ENCODE data around the gene S100A4.
A peak's percentile ranks its signal among the peaks of the same experiment; 100 is the strongest.
"Not testable (repeated sequence)": the region's sequence is repeated elsewhere in the genome, so short reads cannot be mapped to it uniquely, and the experiment has no call there.

Gene S100A4

DNA sequence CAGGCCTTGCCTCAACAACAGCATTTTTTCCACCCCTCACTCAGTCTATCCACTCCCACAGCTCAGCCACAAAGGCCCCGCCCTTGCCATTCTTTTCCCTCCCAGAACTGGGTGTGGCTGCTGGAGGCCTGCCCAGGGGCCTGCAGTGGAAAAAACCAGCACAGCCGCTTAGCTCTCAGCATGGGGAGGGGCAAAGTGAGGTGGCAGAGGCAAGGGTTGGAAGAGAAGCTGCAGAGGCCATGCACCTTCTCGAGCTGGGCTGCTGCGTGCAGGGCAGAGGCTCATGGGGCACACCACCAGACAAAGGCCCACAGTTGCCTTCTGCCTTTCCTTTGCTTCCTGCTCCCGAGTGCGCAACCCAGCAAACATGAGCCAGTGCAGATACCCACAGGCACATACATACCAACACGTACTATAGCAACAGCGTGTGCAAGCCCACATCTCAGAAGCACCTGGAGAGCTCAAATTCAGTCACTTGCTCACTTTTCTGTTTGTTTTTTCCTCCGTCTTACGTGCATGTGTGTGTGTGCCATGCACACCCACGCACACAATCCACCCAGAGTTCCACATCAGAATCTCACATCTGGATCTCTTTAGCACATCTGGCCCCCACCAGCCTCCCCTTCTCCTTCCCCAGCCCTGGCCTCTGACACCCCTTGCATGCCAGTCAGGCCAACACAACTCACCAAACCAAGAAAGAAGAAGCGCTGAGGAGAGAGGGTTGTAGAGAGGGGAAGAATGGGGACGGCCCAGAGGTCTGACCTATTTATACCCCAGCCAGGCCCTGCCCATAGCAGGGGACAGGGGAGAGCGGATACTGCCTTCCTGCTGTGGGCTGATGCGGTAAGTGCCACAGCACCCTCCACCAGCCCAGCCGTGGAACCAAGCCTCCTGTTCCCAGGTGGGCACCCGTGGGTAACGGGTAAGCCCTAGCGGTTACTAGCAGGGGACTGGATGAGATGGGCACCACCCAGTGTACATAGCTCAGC is at the start of gene S100A4:
TSS of gene S100A4 (minus strand) at position 740 of the 989 bp plus-strand sequence. CDS start 1,012 bp downstream, outside the sequence.
- Histone ChIP-seq H3K27ac (ENCODE audit: low read depth, low read length) (peak within 1 kb of the TSS; percentile 84), H3K4me1 (ENCODE audit: control insufficient read depth in 5 of 5, insufficient read depth in 5 of 5, low read length in 5 of 5) (peaks cover 34 to 98% (median 95%) of the 10 kb centered on the region in 5 donors), H3K36me3 (ENCODE audit: control insufficient read depth in 5 of 5, insufficient read depth in 5 of 5, low read length in 5 of 5) (peaks cover 0 to 17% (median 3%) of the 10 kb centered on the region in 5 donors), H3K27me3 (ENCODE audit: control insufficient read depth in 5 of 5, insufficient read depth in 4 of 5, low read length in 5 of 5) (peaks cover 0 to 4% (median 0%) of the 10 kb centered on the region in 5 donors), H3K9me3 (ENCODE audit: control insufficient read depth in 5 of 5, low read length in 5 of 5) (no peaks in the 10 kb centered on the region), H3K4me3 (ENCODE audit: low read depth in 1 of 5, low read length in 5 of 5) (peak within 1 kb of the TSS; percentile 60 to 88 (median 84)), H3K9ac (ENCODE audit: low read length in 5 of 5) (peak within 1 kb of the TSS; percentile 47 to 82 (median 74))

DNA sequence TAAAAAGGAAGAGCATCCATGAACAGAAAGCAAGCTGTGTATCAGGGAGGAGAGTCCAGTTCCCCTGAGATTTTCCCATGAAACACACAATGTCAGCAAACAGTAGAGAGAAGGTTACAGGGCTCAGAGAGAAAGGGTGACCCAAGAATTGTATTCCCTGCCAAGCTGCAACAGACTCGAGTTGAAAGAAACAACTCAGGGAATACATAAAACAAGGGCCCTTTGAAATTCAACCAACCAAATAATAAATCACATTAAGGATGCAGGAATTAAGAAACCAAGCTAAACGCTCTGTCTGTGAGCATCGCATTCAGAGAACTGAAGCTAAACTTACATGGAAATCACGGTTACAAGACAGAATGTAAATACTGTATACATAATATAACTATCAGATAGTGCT is 47.1 kb upstream of the S100A4 start:
- peak overlapping the region in 1 of 5 donors; percentile 25 for H3K9ac ChIP-seq (ENCODE audit: low read length in 5 of 5)

DNA sequence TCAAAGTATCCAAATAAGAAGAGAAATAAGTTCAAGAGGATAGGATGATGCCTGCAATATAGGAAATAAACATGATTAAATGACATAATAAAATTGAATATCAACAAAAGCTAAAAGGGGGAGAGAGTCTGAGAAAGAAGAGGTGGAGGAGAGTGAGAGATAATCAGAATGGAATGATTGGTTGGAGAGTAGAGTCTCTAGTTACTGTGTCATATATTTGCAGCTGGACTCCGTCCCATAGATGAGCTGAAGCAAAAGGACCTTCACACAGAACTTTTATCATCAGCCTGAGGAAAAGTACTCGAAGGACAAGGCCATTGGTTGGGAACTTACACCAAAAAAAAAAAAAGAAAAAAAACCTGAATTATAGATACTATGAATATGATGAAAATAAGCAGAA is 42.9 kb upstream of the S100A4 start:
- Histone ChIP-seq H3K4me1 (ENCODE audit: control insufficient read depth in 5 of 5, insufficient read depth in 5 of 5, low read length in 5 of 5) (peaks cover 0 to 7% (median 2%) of the 10 kb centered on the region in 5 donors), H3K9me3 (ENCODE audit: control insufficient read depth in 5 of 5, low read length in 5 of 5) (no peaks in the 10 kb centered on the region), H3K27me3 (ENCODE audit: control insufficient read depth in 5 of 5, insufficient read depth in 4 of 5, low read length in 5 of 5) (no peaks in the 10 kb centered on the region), H3K27ac (ENCODE audit: low read depth, low read length) (no peak overlapping the region), H3K36me3 (ENCODE audit: control insufficient read depth in 5 of 5, insufficient read depth in 5 of 5, low read length in 5 of 5) (no peaks in the 10 kb centered on the region), H3K9ac (ENCODE audit: low read length in 5 of 5) (no peak overlapping the region), H3K4me3 (ENCODE audit: low read depth in 1 of 5, low read length in 5 of 5) (no peak overlapping the region)

More for the DNA sequence above, 47.1 kb upstream of the S100A4 start:
- no peak overlapping the region for H3K4me3 ChIP-seq (ENCODE audit: low read depth in 1 of 5, low read length in 5 of 5)
- H3K27ac ChIP-seq (ENCODE audit: low read depth, low read length): no peak overlapping the region
- no peaks in the 10 kb centered on the region for H3K9me3 ChIP-seq (ENCODE audit: control insufficient read depth in 5 of 5, low read length in 5 of 5)
- peaks cover 0 to 7% (median 0%) of the 10 kb centered on the region in 5 donors for H3K4me1 ChIP-seq (ENCODE audit: control insufficient read depth in 5 of 5, insufficient read depth in 5 of 5, low read length in 5 of 5)
- H3K27me3 ChIP-seq (ENCODE audit: control insufficient read depth in 5 of 5, insufficient read depth in 4 of 5, low read length in 5 of 5): no peaks in the 10 kb centered on the region
- no peaks in the 10 kb centered on the region for H3K36me3 ChIP-seq (ENCODE audit: control insufficient read depth in 5 of 5, insufficient read depth in 5 of 5, low read length in 5 of 5)

DNA sequence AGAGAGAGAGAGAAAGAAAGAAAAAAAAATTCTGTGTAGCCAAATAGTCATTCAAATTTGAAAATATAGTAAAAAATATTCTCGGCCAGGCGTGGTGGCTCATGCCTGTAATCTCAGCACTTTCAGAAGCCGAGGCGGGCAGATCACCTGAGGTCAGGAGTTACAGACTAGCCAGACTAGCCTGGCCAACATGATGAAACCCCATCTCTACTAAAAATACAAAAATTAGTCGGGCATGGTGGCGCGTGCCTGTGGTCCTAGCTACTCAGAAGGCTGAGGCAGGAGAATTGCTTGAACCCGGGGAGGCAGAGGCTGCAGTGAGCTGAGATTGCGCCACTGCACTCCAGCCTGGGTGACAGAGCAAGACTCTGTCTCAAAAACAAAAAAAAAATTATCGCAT is 42.4 kb upstream of the S100A4 start:
- not testable (repeated sequence) for H3K9me3 ChIP-seq (ENCODE audit: control insufficient read depth in 5 of 5, low read length in 5 of 5); H3K27ac ChIP-seq (ENCODE audit: low read depth, low read length); H3K36me3 ChIP-seq (ENCODE audit: control insufficient read depth in 5 of 5, insufficient read depth in 5 of 5, low read length in 5 of 5); H3K9ac ChIP-seq (ENCODE audit: low read length in 5 of 5); H3K27me3 ChIP-seq (ENCODE audit: control insufficient read depth in 5 of 5, insufficient read depth in 4 of 5, low read length in 5 of 5); H3K4me1 ChIP-seq (ENCODE audit: control insufficient read depth in 5 of 5, insufficient read depth in 5 of 5, low read length in 5 of 5); H3K4me3 ChIP-seq (ENCODE audit: low read depth in 1 of 5, low read length in 5 of 5)

DNA sequence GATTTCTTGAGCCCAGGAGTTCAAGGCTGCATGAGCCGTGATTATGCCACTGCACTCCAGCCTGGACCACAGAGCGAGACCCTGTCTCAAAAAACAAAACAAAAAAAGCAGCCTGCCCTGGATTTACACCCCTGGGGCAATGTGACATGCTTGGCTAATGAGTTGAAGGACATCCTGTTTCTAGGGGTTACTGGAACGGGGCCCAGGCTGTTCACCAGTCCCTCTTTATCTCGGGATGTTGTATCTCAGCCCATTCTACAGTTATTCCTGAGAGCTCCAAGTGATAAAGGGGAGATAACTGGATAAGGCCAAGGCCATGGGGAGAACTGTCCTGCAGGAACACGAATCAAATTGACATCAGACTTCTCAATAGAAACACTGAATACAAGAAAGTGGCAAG is 41.7 kb upstream of the S100A4 start:
- no peak overlapping the region for H3K4me3 ChIP-seq (ENCODE audit: low read depth in 1 of 5, low read length in 5 of 5)
- peaks cover 0 to 2% (median 0%) of the 10 kb centered on the region in 5 donors for H3K4me1 ChIP-seq (ENCODE audit: control insufficient read depth in 5 of 5, insufficient read depth in 5 of 5, low read length in 5 of 5)
- H3K27me3 ChIP-seq (ENCODE audit: control insufficient read depth in 5 of 5, insufficient read depth in 4 of 5, low read length in 5 of 5): no peaks in the 10 kb centered on the region
- H3K9ac ChIP-seq (ENCODE audit: low read length in 5 of 5): no peak overlapping the region
- no peak overlapping the region for H3K27ac ChIP-seq (ENCODE audit: low read depth, low read length)
- no peaks in the 10 kb centered on the region for H3K36me3 ChIP-seq (ENCODE audit: control insufficient read depth in 5 of 5, insufficient read depth in 5 of 5, low read length in 5 of 5)
- no peaks in the 10 kb centered on the region for H3K9me3 ChIP-seq (ENCODE audit: control insufficient read depth in 5 of 5, low read length in 5 of 5)

DNA sequence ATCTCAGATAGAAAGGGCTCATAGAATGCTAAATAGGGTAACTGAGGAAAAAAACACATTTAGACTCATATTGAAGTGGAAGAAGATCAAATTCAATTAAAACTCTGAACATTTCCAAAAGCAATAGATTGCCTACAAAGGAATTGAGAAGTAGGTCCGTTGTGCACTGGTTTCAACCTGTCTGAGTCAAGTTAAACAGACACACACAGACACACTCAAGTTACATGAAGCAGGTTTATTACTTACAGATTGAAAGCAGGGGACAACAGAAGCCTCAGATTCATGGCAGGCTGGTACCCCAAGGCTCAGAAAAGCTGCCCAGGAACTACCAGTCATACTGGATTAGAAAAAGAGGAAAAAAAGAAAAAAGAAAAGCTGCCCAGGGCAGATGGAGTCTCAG is 40.7 kb upstream of the S100A4 start:
- Histone ChIP-seq H3K27me3 (ENCODE audit: control insufficient read depth in 5 of 5, insufficient read depth in 4 of 5, low read length in 5 of 5) (no peaks in the 10 kb centered on the region), H3K36me3 (ENCODE audit: control insufficient read depth in 5 of 5, insufficient read depth in 5 of 5, low read length in 5 of 5) (no peaks in the 10 kb centered on the region), H3K4me1 (ENCODE audit: control insufficient read depth in 5 of 5, insufficient read depth in 5 of 5, low read length in 5 of 5) (peaks cover 0 to 2% (median 0%) of the 10 kb centered on the region in 5 donors), H3K27ac (ENCODE audit: low read depth, low read length) (no peak overlapping the region), H3K9ac (ENCODE audit: low read length in 5 of 5) (no peak overlapping the region), H3K4me3 (ENCODE audit: low read depth in 1 of 5, low read length in 5 of 5) (no peak overlapping the region), H3K9me3 (ENCODE audit: control insufficient read depth in 5 of 5, low read length in 5 of 5) (no peaks in the 10 kb centered on the region)

DNA sequence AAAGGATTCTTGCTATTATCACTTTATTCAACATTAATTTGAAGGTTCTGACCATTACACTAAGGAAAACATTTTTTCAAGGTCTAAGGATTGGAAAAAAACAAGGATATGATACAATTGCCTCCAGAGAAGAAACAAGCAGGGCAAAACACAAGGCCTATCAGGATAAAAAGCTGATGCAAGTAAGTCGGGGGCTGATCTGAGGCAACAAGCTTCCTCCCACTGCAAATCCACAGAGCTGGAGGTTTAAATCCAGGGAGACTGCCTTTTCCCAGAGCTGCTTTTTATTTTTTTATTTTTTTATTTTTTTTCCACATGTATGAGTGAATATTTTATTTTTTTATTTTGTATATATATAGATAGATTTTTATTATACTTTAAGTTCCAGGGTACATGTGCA is 39.4 kb upstream of the S100A4 start:
- Histone ChIP-seq H3K9me3 (ENCODE audit: control insufficient read depth in 5 of 5, low read length in 5 of 5) (no peaks in the 10 kb centered on the region), H3K4me3 (ENCODE audit: low read depth in 1 of 5, low read length in 5 of 5) (no peak overlapping the region), H3K27ac (ENCODE audit: low read depth, low read length) (no peak overlapping the region)

DNA sequence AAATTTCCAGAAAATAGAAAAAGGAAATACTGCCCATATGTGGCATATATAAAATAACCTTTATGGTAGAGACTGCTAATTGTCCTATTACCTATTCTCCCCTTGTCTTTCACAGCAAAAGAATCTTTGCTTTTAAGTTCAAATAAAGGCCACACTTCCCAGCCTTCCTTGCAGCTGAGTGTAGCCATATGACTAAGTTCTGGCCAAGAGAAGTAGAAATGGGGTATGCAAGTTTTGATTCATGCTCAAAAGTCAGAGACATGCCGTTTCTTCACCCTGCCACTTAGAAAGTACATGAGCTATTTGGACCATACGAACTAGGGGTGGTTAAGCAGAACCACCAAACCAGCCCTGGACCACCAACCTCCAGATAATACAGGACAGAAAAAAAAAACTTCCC is 38.4 kb upstream of the S100A4 start:
- H3K27me3 ChIP-seq (ENCODE audit: control insufficient read depth in 5 of 5, insufficient read depth in 4 of 5, low read length in 5 of 5): no peaks in the 10 kb centered on the region
- H3K36me3 ChIP-seq (ENCODE audit: control insufficient read depth in 5 of 5, insufficient read depth in 5 of 5, low read length in 5 of 5): no peaks in the 10 kb centered on the region
- H3K9me3 ChIP-seq (ENCODE audit: control insufficient read depth in 5 of 5, low read length in 5 of 5): no peaks in the 10 kb centered on the region
- peaks cover 0 to 2% (median 0%) of the 10 kb centered on the region in 5 donors for H3K4me1 ChIP-seq (ENCODE audit: control insufficient read depth in 5 of 5, insufficient read depth in 5 of 5, low read length in 5 of 5)
- H3K9ac ChIP-seq (ENCODE audit: low read length in 5 of 5): no peak overlapping the region
- H3K4me3 ChIP-seq (ENCODE audit: low read depth in 1 of 5, low read length in 5 of 5): no peak overlapping the region
- no peak overlapping the region for H3K27ac ChIP-seq (ENCODE audit: low read depth, low read length)

More for the DNA sequence above, 39.4 kb upstream of the S100A4 start:
- Histone ChIP-seq H3K4me1 (ENCODE audit: control insufficient read depth in 5 of 5, insufficient read depth in 5 of 5, low read length in 5 of 5) (peaks cover 0 to 2% (median 0%) of the 10 kb centered on the region in 5 donors), H3K9ac (ENCODE audit: low read length in 5 of 5) (no peak overlapping the region), H3K36me3 (ENCODE audit: control insufficient read depth in 5 of 5, insufficient read depth in 5 of 5, low read length in 5 of 5) (no peaks in the 10 kb centered on the region), H3K27me3 (ENCODE audit: control insufficient read depth in 5 of 5, insufficient read depth in 4 of 5, low read length in 5 of 5) (no peaks in the 10 kb centered on the region)

DNA sequence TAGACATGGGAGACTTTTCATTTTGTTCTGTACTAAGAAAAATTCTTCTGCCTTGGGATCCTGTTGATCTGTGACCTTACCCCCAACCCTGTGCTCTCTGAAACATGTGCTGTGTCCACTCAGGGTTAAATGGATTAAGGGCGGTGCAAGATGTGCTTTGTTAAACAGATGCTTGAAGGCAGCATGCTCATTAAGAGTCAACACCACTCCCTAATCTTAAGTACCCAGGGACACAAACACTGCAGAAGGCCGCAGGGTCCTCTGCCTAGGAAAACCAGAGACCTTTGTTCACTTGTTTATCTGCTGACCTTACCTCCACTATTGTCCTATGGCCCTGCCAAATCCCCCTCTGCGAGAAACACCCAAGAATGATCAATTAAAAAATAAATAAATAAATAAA is 37.9 kb upstream of the S100A4 start:
- H3K36me3 ChIP-seq (ENCODE audit: control insufficient read depth in 5 of 5, insufficient read depth in 5 of 5, low read length in 5 of 5); H3K4me3 ChIP-seq (ENCODE audit: low read depth in 1 of 5, low read length in 5 of 5); H3K9me3 ChIP-seq (ENCODE audit: control insufficient read depth in 5 of 5, low read length in 5 of 5); H3K27me3 ChIP-seq (ENCODE audit: control insufficient read depth in 5 of 5, insufficient read depth in 4 of 5, low read length in 5 of 5); H3K4me1 ChIP-seq (ENCODE audit: control insufficient read depth in 5 of 5, insufficient read depth in 5 of 5, low read length in 5 of 5); H3K27ac ChIP-seq (ENCODE audit: low read depth, low read length); H3K9ac ChIP-seq (ENCODE audit: low read length in 5 of 5): not testable (repeated sequence)

DNA sequence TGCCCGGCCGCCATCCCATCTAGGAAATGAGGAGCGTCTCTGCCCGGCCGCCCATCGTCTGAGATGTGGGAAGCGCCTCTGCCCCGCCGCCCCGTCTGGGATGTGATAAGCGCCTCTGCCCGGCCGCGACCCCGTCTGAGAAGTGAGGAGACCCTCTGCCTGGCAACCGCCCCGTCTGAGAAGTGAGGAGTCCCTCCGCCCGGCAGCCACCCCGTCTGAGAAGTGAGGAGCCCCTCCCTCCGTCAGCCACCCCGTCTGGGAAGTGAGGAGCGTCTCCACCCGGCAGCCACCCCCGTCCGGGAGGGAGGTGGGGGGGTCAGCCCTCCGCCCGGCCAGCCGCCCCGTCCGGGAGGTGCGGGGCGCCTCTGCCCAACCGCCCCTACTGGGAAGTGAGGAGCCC is 37.2 kb upstream of the S100A4 start:
- H3K36me3 ChIP-seq (ENCODE audit: control insufficient read depth in 5 of 5, insufficient read depth in 5 of 5, low read length in 5 of 5); H3K9ac ChIP-seq (ENCODE audit: low read length in 5 of 5); H3K27ac ChIP-seq (ENCODE audit: low read depth, low read length); H3K4me3 ChIP-seq (ENCODE audit: low read depth in 1 of 5, low read length in 5 of 5); H3K27me3 ChIP-seq (ENCODE audit: control insufficient read depth in 5 of 5, insufficient read depth in 4 of 5, low read length in 5 of 5); H3K9me3 ChIP-seq (ENCODE audit: control insufficient read depth in 5 of 5, low read length in 5 of 5): not testable (repeated sequence)
- H3K4me1 ChIP-seq (ENCODE audit: control insufficient read depth in 5 of 5, insufficient read depth in 5 of 5, low read length in 5 of 5): peaks cover 1 to 12% (median 7%) of the 10 kb centered on the region in 5 donors
